Progenitor cell of endocrine pancreas (in vitro differentiated cells): ENCODE measurements around the gene CPEB1. TPM values are rescaled to one million over a fixed set of nuclear protein-coding genes. Genes with fewer than 3 reads are reported as not detected.

Experiments
- DNase-seq: peaks from one replicate; pipeline ENCODE4 v3.0.0; 2021; ENCODE audit warnings: low spot score; ENCODE audit not compliant: unreplicated experiment
- H3K27ac Mint-ChIP-seq: 2 replicates; pipeline ENCODE4 v1.8.0; 2021; ENCODE audit warnings: mild to moderate bottlenecking, moderate library complexity, mixed read lengths
- H3K27me3 Mint-ChIP-seq: 2 replicates; pipeline ENCODE4 v1.8.0; 2021; ENCODE audit warnings: mixed read lengths
- H3K36me3 Mint-ChIP-seq: 2 replicates; pipeline ENCODE4 v1.8.0; 2022; ENCODE audit warnings: mixed read lengths; ENCODE audit not compliant: insufficient read depth
- H3K4me1 Mint-ChIP-seq: 2 replicates; pipeline ENCODE4 v1.8.0; 2021; ENCODE audit warnings: low read depth, mixed read lengths
- H3K4me3 Mint-ChIP-seq: 2 replicates; pipeline ENCODE4 v1.8.0; 2021; ENCODE audit warnings: low read depth, mild to moderate bottlenecking, moderate library complexity, mixed read lengths
- H3K9me3 Mint-ChIP-seq: 2 replicates; pipeline ENCODE4 v1.8.0; 2021; ENCODE audit warnings: low read depth, mixed read lengths
- CTCF ChIP-seq: fragments of 200-600 bp; sonication (generic); IDR thresholded peaks from one replicate; pipeline ENCODE4 v1.5.0; 2021; ENCODE audit warnings: antibody characterized with exemption, mild to moderate bottlenecking; ENCODE audit not compliant: unreplicated experiment
- total RNA-seq: library from RNA; stranded (reverse); gene quantifications from 2 replicates; pipeline ENCODE4 v1.2.1, GENCODE V29; 2021

CPEB1 gene
- total RNA-seq, 1 donor from 2014 or later, result 0.60 TPM

DNA sequence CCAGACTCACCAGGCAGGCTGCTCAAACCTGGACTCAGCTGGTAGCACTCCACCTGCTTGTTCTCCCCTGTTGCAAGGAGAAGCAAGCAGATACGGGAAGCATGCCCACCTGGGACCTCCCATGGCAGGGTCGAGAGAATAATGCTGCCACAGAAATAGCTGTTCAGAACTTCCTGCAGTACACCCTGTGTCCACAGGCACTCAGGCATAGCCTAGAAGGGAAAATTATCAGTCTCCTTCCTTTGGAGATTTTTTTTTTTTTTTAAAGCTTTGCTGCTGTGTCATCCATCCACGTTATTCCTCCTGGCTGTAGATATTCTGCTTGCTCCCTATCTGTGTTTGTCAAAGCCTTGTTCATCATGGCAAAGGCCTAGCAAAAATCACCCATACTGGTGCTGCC, 74.2 kb downstream of the CPEB1 start:
- Mint-ChIP-seq H3K4me1 (no peaks in the 10 kb centered on the region), H3K9me3 (no peaks in the 10 kb centered on the region), H3K4me3 (no peak overlapping the region), H3K36me3 (no peaks in the 10 kb centered on the region), H3K27me3 (peaks cover 18% of the 10 kb centered on the region), H3K27ac (no peak overlapping the region)
- TF ChIP-seq CTCF, result no peak
- no peak for DNase-seq

DNA sequence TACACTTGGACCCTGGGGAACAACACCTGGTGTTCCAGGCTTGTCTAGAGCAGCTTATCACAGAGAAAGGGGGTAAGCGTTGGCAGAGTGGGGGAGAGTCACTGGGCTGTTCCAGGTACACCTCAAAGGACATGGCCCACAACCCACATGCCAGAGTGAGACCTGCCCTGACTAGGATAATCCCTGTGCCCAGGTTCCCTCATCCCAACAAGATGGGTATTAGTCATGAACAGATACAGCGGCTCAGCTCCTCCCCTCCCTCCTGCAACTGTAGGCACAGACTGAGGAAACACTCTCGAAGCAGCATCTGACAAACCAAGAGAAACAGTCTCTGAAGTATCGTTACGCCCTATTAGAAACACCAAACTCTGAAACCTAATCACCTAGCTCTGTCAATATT, 74.9 kb downstream of the CPEB1 start:
- Mint-ChIP-seq H3K27ac (no peak overlapping the region), H3K4me1 (no peaks in the 10 kb centered on the region), H3K27me3 (peaks cover 18% of the 10 kb centered on the region), H3K4me3 (no peak overlapping the region), H3K36me3 (no peaks in the 10 kb centered on the region), H3K9me3 (no peaks in the 10 kb centered on the region)
- no peak for TF ChIP-seq CTCF
- DNase-seq, result no peak

DNA sequence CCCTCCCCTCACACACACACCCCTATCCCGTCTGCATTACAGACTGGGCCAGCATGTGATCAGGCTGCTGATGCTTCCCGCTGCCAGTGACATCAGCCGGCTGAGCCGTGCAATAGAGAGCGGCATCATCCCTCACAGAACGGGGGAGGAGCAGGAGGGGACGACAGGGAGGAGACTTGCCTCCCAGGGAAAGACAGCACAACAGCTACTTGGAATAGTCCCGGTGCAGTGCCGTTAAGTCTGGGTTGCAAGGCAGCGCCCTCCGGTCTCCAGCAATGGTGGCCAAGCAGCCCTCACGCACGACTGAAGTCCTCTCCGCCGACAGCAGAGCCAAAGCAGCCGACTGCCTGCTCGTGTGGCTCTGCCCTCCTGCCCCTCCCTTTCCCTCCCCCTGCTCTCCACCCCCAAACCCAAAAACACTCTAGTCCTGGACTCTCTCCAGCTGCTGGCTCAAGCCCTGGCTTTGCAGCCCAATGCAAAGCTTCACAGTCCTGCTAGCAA, 75.4 kb downstream of the CPEB1 start:
- no peak for TF ChIP-seq CTCF
- no peak for DNase-seq
- peaks cover 18% of the 10 kb centered on the region for H3K27me3 Mint-ChIP-seq
- no peaks in the 10 kb centered on the region for H3K36me3 Mint-ChIP-seq
- no peak overlapping the region for H3K27ac Mint-ChIP-seq
- H3K9me3 Mint-ChIP-seq, result no peaks in the 10 kb centered on the region
- no peak overlapping the region for H3K4me3 Mint-ChIP-seq
- peaks cover 3% of the 10 kb centered on the region for H3K4me1 Mint-ChIP-seq

DNA sequence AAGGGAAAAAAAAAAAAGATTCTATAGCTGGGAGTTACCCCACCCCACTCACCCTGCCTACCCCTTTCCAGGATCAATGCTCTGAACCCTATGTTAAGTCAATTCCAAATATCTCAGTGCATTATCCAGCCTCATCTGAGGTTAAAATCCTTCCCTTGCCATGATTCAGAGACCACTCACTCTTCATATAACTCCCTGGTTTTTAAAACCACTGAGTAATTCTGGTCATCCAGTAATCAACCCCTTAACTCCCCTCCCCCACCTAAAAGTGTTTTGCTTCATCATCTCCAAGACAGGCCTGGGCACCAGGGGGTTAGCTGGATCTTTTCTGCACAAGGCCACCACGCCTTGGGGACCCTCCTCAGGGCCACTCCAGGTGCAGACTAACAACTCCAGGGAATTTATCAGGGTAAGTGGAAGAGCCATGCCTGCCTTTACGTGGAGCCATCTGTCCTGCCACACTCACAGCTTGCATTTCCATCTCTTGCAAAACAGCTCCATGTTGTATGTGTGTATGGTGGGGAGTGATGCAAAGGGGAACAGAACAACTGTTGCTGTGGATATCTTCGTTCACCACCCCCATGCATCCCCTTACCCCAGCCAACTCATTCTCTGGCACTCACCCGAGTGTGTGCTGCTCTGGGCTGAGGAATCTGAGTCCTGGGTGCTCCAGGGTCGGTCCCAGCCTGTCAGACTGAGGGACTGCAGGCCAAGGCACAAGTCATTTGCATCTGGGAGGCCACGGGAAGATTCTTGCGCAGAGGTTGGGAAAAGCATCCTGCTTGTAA, 76.2 kb downstream of the CPEB1 start:
- H3K4me1 Mint-ChIP-seq, result peaks cover 7% of the 10 kb centered on the region
- DNase-seq, result no peak
- H3K27ac Mint-ChIP-seq, result no peak overlapping the region
- TF ChIP-seq CTCF, result no peak
- no peaks in the 10 kb centered on the region for H3K36me3 Mint-ChIP-seq
- peaks cover 18% of the 10 kb centered on the region for H3K27me3 Mint-ChIP-seq
- H3K9me3 Mint-ChIP-seq, result no peaks in the 10 kb centered on the region
- no peak overlapping the region for H3K4me3 Mint-ChIP-seq

DNA sequence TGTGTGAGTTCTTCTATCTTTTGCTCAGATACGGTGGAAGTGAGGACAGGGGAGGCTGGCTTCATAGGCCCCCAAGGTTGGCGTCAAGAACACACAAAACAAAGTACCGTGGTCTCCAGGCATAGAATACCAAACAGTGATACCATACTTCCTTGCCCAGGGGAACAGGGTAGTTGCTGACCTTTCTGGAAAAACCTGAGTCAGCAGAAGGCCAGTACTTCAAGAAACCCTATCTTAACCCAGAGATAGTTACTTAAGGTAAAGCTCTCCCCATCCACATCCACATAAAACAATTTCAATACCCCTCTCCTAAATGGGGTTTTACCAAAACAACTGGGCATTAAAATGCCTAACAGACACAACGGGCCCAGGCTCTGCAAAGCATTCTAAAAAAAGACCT, 77.3 kb downstream of the CPEB1 start:
- no peak for DNase-seq
- Mint-ChIP-seq H3K4me3 (no peak overlapping the region), H3K27ac (no peak overlapping the region), H3K4me1 (peaks cover 7% of the 10 kb centered on the region), H3K9me3 (no peaks in the 10 kb centered on the region), H3K36me3 (no peaks in the 10 kb centered on the region), H3K27me3 (peaks cover 18% of the 10 kb centered on the region)
- TF ChIP-seq CTCF, result no peak
